B cell (primary cell): Measurements from ENCODE around the gene FLYWCH2. TPM values are rescaled to one million over a fixed set of nuclear protein-coding genes. Genes with fewer than 3 reads are reported as not detected.

Experiments
- ATAC-seq: fragments of 200-7000 bp; cut with Tn5 transposase; one replicate; pipeline ENCODE4 v1.10.0; 2021; ENCODE audit warnings: low read depth, mild to moderate bottlenecking, moderate number of reproducible peaks, moderate library complexity
- CTCF ChIA-PET: fragments of 350-600 bp; sonication (Branson Sonifier 250); formaldehyde crosslinking; loops from one replicate; lab custom pipeline; 2021; ENCODE audit warnings: antibody characterized with exemption, inconsistent platforms; lab: Charles Lee
- POLR2A ChIA-PET: fragments of 350-600 bp; sonication (Branson Sonifier 250); formaldehyde crosslinking; loops from one replicate; lab custom pipeline; 2021; ENCODE audit warnings: antibody characterized with exemption; lab: Charles Lee
- DNase-seq: peaks from one replicate; pipeline ENCODE4 v3.0.0; 2013
- H2AFZ ChIP-seq: 2 replicates; pipeline ENCODE4 v1.6.1; 2012; ENCODE audit warnings: mild to moderate bottlenecking, low read depth, low read length; ENCODE audit not compliant: insufficient read depth, poor library complexity, severe bottlenecking
- H3K27ac ChIP-seq, 2 donors: 1 replicate in 1 of 2; 2 replicates in 1 of 2; pipeline ENCODE4 v1.5.1; 2012 to 2013; ENCODE audit warnings: low read length in 2 of 2, mild to moderate bottlenecking in 2 of 2, moderate library complexity in 1 of 2
- H3K27me3 ChIP-seq, 4 experiments: fragments of 200-600 bp in 1 of 4; sonication (generic) in 1 of 4; replicated peaks in 1 of 4; 1 replicate in 2 of 4; 2 replicates in 2 of 4; pipeline versions ENCODE4 v1.6.1 to v1.7.0; 2013 to 2016; ENCODE audit warnings: low read length in 3 of 4, mild to moderate bottlenecking in 2 of 4, mixed read lengths in 1 of 4, moderate library complexity in 1 of 4; ENCODE audit not compliant: insufficient read depth in 4 of 4, control insufficient read depth in 3 of 4; ENCODE audit errors: control extremely low read depth in 1 of 4
- H3K36me3 ChIP-seq, 2 experiments: replicated peaks in 1 of 2; 1 replicate in 1 of 2; 2 replicates in 1 of 2; pipeline versions ENCODE4 v1.6.1 to v1.7.1; 2013; ENCODE audit warnings: low read length in 1 of 2; ENCODE audit not compliant: insufficient read depth in 2 of 2, control insufficient read depth in 1 of 2; ENCODE audit errors: control extremely low read depth in 1 of 2, extremely low read depth in 1 of 2
- H3K4me1 ChIP-seq, 2 donors: fragments of 200-600 bp in 1 of 2; sonication (generic) in 1 of 2; 1 replicate in 1 of 2; 2 replicates in 1 of 2; pipeline versions ENCODE4 v1.5.1 to v1.6.1; 2013 to 2017; ENCODE audit warnings: low read length in 2 of 2; ENCODE audit not compliant: control insufficient read depth in 2 of 2, insufficient read depth in 2 of 2
- H3K4me2 ChIP-seq: replicated peaks from 2 replicates; pipeline ENCODE3; 2012; ENCODE audit warnings: mild to moderate bottlenecking, low read depth, low read length; ENCODE audit not compliant: poor library complexity, severe bottlenecking
- H3K4me3 ChIP-seq, 5 experiments: fragments of 200-600 bp in 1 of 5; sonication (generic) in 1 of 5; 1 replicate in 3 of 5; 2 replicates in 2 of 5; pipeline versions ENCODE4 v1.5.1 to v1.7.0; 2011 to 2016; ENCODE audit warnings: low read length in 4 of 5, mild to moderate bottlenecking in 4 of 5, low read depth in 2 of 5, control low read depth in 1 of 5, moderate library complexity in 1 of 5; ENCODE audit not compliant: insufficient read depth in 1 of 5; ENCODE audit errors: control extremely low read depth in 1 of 5, extremely low read depth in 1 of 5
- H3K79me2 ChIP-seq: fragments of 200-600 bp; sonication (generic); one replicate; pipeline ENCODE4 v1.6.0; 2016; ENCODE audit warnings: low read length; ENCODE audit not compliant: control insufficient read depth, insufficient read depth
- H3K9ac ChIP-seq: fragments of 200-600 bp; sonication (generic); 2 replicates; pipeline ENCODE4 v1.6.1; 2017; ENCODE audit warnings: mild to moderate bottlenecking, low read length, moderate library complexity
- H3K9me3 ChIP-seq, 3 donors: one replicate each; pipeline versions ENCODE4 v1.6.1 to v1.7.1; 2013; ENCODE audit warnings: low read length in 2 of 3; ENCODE audit not compliant: control insufficient read depth in 2 of 3, insufficient read depth in 1 of 3; ENCODE audit errors: control extremely low read depth in 1 of 3
- H4K20me1 ChIP-seq: 2 replicates; pipeline ENCODE4 v1.6.0; 2012; ENCODE audit warnings: mild to moderate bottlenecking, low read length; ENCODE audit not compliant: insufficient read depth, control insufficient read depth, poor library complexity, severe bottlenecking
- H3K27ac Mint-ChIP-seq: one replicate; pipeline ENCODE4 v1.8.0; 2021; ENCODE audit warnings: mixed read lengths
- H3K27me3 Mint-ChIP-seq: one replicate; pipeline ENCODE4 v1.8.0; 2021; ENCODE audit warnings: mixed read lengths
- H3K4me1 Mint-ChIP-seq: one replicate; pipeline ENCODE4 v1.8.0; 2021; ENCODE audit warnings: mixed read lengths
- H3K4me3 Mint-ChIP-seq: one replicate; pipeline ENCODE4 v1.8.0; 2021; ENCODE audit warnings: mixed read lengths
- H3K9me3 Mint-ChIP-seq: one replicate; pipeline ENCODE4 v1.8.0; 2022; ENCODE audit warnings: mixed read lengths; ENCODE audit not compliant: insufficient read depth
- EZH2 ChIP-seq: IDR thresholded peaks from 2 replicates; pipeline ENCODE4 v1.6.1; 2012; ENCODE audit warnings: borderline replicate concordance, low read depth, mild to moderate bottlenecking, moderate library complexity, low read length; ENCODE audit not compliant: insufficient read depth, poor library complexity, severe bottlenecking
- WGBS: methylation state at CpG from one replicate; pipeline ENCODE4 v1.1.5; 2013; ENCODE audit warnings: missing lambda C conversion rate; ENCODE audit not compliant: insufficient coverage; 5-methylcytosine and 5-hydroxymethylcytosine counted together
- intact Hi-C: fragments of 100-400 bp; cut with micrococcal nuclease; formaldehyde crosslinking; loops from one replicate; pipeline ENCODE4 v1.10.0; 2022
- polyA plus RNA-seq: library from polyadenylated mRNA; depleted of rRNA; stranded (reverse); fragments of >200 nt; gene quantifications from 2 replicates; pipeline ENCODE4 v1.2.3, GENCODE V29; 2012
- total RNA-seq, 2 donors: library from RNA; stranded (reverse); fragments of 120-200 nt in 1 of 2; gene quantifications; 1 replicate in 1 of 2; 2 replicates in 1 of 2; pipeline versions ENCODE4 v1.2.3 to v1.2.4, GENCODE V29; 2013 to 2022
- TF ChIP-seq, protein P1 (sequence below): fragments of 200-600 bp; IDR thresholded peaks from one replicate; pipeline ENCODE4 v1.8.0; 2022; ENCODE audit warnings: antibody characterized with exemption, mild to moderate bottlenecking

The FLYWCH2 gene
- total and polyA plus RNA-seq, 2 donors (not counting 1 experiment from before 2014, with no cell fraction given): 22.3 to 24.1 TPM

DNA sequence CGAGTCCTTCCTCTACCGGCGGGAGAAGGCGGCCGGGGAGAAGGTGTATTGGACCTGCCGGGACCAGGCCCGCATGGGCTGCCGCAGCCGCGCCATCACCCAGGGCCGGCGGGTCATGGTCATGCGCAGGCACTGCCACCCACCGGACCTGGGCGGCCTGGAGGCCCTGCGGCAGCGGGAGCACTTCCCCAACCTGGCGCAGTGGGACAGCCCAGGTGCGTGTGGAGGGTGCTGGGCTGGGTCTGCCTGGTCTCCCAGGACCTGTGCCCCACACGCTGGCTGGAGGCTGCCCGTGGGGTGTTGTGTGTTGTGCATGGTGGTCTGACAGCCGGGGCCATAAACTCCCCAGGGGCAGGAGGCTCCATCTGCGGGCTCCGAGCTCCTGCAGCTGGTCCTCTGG lies 54.2 kb downstream of the FLYWCH2 start:
- no peak overlapping the region for H2AFZ ChIP-seq
- ChIA-PET CTCF (interaction anchor here (0.9 kb wide), 1 partner anchor 10 kb away, joined by 3 read pairs; no protein-coding TSS in a partner anchor), POLR2A (no interaction called here)
- H3K27me3 ChIP-seq: no peaks in the 10 kb centered on the region
- Mint-ChIP-seq H3K4me3 (no peak overlapping the region), H3K27ac (no peak overlapping the region), H3K27me3 (no peaks in the 10 kb centered on the region), H3K9me3 (no peaks in the 10 kb centered on the region), H3K4me1 (no peaks in the 10 kb centered on the region)
- no peak overlapping the region for H3K4me2 ChIP-seq
- H3K4me1 ChIP-seq: peaks cover 0 to 5% of the 10 kb centered on the region in 2 donors
- intact Hi-C loops: no loop called here
- H3K9me3 ChIP-seq: no peaks in the 10 kb centered on the region
- no peak overlapping the region for H3K27ac ChIP-seq
- H3K9ac ChIP-seq: no peak overlapping the region
- TF ChIP-seq, protein P1, sequence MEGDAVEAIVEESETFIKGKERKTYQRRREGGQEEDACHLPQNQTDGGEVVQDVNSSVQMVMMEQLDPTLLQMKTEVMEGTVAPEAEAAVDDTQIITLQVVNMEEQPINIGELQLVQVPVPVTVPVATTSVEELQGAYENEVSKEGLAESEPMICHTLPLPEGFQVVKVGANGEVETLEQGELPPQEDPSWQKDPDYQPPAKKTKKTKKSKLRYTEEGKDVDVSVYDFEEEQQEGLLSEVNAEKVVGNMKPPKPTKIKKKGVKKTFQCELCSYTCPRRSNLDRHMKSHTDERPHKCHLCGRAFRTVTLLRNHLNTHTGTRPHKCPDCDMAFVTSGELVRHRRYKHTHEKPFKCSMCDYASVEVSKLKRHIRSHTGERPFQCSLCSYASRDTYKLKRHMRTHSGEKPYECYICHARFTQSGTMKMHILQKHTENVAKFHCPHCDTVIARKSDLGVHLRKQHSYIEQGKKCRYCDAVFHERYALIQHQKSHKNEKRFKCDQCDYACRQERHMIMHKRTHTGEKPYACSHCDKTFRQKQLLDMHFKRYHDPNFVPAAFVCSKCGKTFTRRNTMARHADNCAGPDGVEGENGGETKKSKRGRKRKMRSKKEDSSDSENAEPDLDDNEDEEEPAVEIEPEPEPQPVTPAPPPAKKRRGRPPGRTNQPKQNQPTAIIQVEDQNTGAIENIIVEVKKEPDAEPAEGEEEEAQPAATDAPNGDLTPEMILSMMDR: no peak
- TF ChIP-seq EZH2: no peak
- no peak for DNase-seq
- peaks cover 0 to 35% of the 10 kb centered on the region in 2 experiments for H3K36me3 ChIP-seq
- no peaks in the 10 kb centered on the region for H4K20me1 ChIP-seq
- H3K79me2 ChIP-seq: no peaks in the 10 kb centered on the region
- ATAC-seq: no peak
- WGBS: 98% methylated on average over 21 of the region's 24 CpGs
- no peak overlapping the region for H3K4me3 ChIP-seq

DNA sequence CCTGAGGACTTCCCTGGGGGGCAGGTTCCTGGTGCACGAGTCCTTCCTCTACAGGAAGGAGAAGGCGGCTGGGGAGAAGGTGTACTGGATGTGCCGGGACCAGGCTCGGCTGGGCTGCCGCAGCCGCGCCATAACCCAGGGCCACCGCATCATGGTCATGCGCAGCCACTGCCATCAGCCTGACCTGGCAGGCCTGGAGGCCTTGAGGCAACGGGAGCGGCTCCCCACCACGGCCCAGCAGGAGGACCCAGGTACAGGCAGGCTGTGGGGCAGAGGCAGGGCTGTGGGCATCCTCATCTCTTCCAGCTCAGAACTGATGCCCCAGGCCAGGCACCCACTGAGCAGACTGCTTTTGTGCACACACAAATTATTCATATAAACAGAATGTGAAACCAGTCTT lies 55.2 kb downstream of the FLYWCH2 start:
- intact Hi-C loops: no loop called here
- H3K4me1 Mint-ChIP-seq: no peaks in the 10 kb centered on the region
- ATAC-seq (no peak), DNase-seq (no peak)
- POLR2A ChIA-PET: no interaction called here
- TF ChIP-seq, protein P1: no peak
- TF ChIP-seq EZH2: no peak
- Histone ChIP-seq H4K20me1 (no peaks in the 10 kb centered on the region), H3K4me1 (peaks cover 0 to 5% of the 10 kb centered on the region in 2 donors), H3K4me3 (no peak overlapping the region), H3K27ac (no peak overlapping the region), H3K79me2 (no peaks in the 10 kb centered on the region), H3K27me3 (no peaks in the 10 kb centered on the region), H3K9ac (no peak overlapping the region), H3K36me3 (peaks cover 0 to 37% of the 10 kb centered on the region in 2 experiments), H3K4me2 (no peak overlapping the region), H3K9me3 (no peaks in the 10 kb centered on the region), H2AFZ (no peak overlapping the region)
- CTCF ChIA-PET: no interaction called here
- H3K27ac Mint-ChIP-seq: no peak overlapping the region
- no peaks in the 10 kb centered on the region for H3K9me3 Mint-ChIP-seq
- WGBS: 98% methylated on average over 9 of the region's 12 CpGs
- no peaks in the 10 kb centered on the region for H3K27me3 Mint-ChIP-seq
- no peak overlapping the region for H3K4me3 Mint-ChIP-seq
